MCF 10A (cell line): ENCODE measurements around the gene RPP14. TPM values are rescaled to one million over a fixed set of nuclear protein-coding genes. Genes with fewer than 3 reads are reported as not detected.
A peak's percentile ranks its signal among the peaks of the same experiment; 100 is the strongest.

Source experiments
- BruUV-seq: library from RNA; stranded (reverse); fragments of 400-500 nt; replicated peaks from 2 replicates; lab custom pipeline; 2021; lab: Mats Ljungman, UMichigan
- CTCF ChIA-PET: fragments of 300-600 bp; sonication (Branson Sonifier 250); formaldehyde crosslinking; extraction: SDS; loops from one replicate; lab custom pipeline; 2021; ENCODE audit warnings: antibody characterized with exemption, inconsistent platforms; lab: Yijun Ruan, JAX
- POLR2A ChIA-PET: fragments of 300-600, 350-650 bp; sonication (Branson Sonifier 250); formaldehyde crosslinking; extraction: SDS; loops from one replicate; lab custom pipeline; 2020; ENCODE audit warnings: antibody characterized with exemption, inconsistent platforms; lab: Yijun Ruan, JAX
- DNase-seq: peaks from one replicate; pipeline ENCODE4 v3.0.0-alpha.2; 2018; ENCODE audit not compliant: unreplicated experiment
- H3K27ac Mint-ChIP-seq: one replicate; pipeline ENCODE4 v1.8.0; 2022; ENCODE audit warnings: mild to moderate bottlenecking, low read depth, mixed read lengths; ENCODE audit not compliant: unreplicated experiment
- H3K27me3 Mint-ChIP-seq: one replicate; pipeline ENCODE4 v1.8.0; 2022; ENCODE audit warnings: mixed read lengths; ENCODE audit not compliant: insufficient read depth, unreplicated experiment
- H3K36me3 Mint-ChIP-seq: one replicate; pipeline ENCODE4 v1.8.0; 2022; ENCODE audit warnings: mild to moderate bottlenecking, moderate library complexity, mixed read lengths; ENCODE audit not compliant: insufficient read depth, unreplicated experiment
- H3K4me1 Mint-ChIP-seq: one replicate; pipeline ENCODE4 v1.8.0; 2022; ENCODE audit warnings: mixed read lengths; ENCODE audit not compliant: insufficient read depth, unreplicated experiment
- H3K4me3 Mint-ChIP-seq: one replicate; pipeline ENCODE4 v1.8.0; 2022; ENCODE audit warnings: mild to moderate bottlenecking, moderate library complexity, mixed read lengths; ENCODE audit not compliant: unreplicated experiment
- H3K9me3 Mint-ChIP-seq: one replicate; pipeline ENCODE4 v1.8.0; 2022; ENCODE audit warnings: mixed read lengths; ENCODE audit not compliant: unreplicated experiment
- CTCF ChIP-seq: fragments of 200-600 bp; IDR thresholded peaks from one replicate; pipeline ENCODE4 v1.8.0; 2022; ENCODE audit warnings: antibody characterized with exemption, mild to moderate bottlenecking; ENCODE audit not compliant: unreplicated experiment
- intact Hi-C: fragments of 100-400 bp; cut with micrococcal nuclease; formaldehyde crosslinking; loops from 2 replicates; pipeline ENCODE4 v1.14.1; 2022
- total RNA-seq: library from RNA; stranded (reverse); gene quantifications from 2 replicates; pipeline ENCODE4 v1.2.3, GENCODE V29; 2022

The RPP14 gene
- total RNA-seq, 1 experiment from 2014 or later, result 20.0 TPM

GRCh38 chr3:58359621-58360020 lies 53.6 kb downstream of the RPP14 start:
- no peak for DNase-seq
- Mint-ChIP-seq H3K4me1 (peaks cover 5% of the 10 kb centered on the region), H3K9me3 (no peaks in the 10 kb centered on the region), H3K27me3 (no peaks in the 10 kb centered on the region), H3K27ac (no peak overlapping the region), H3K36me3 (peaks cover 5% of the 10 kb centered on the region), H3K4me3 (no peak overlapping the region)
- intact Hi-C loops, result no loop called here
- ChIA-PET POLR2A (no interaction called here), CTCF (interaction anchor here (0.5 to 1.0 kb wide), 4 partner anchors 26 to 830 kb away, joined by 3 to 4 read pairs (median 4); no protein-coding TSS in a partner anchor)
- BruUV-seq, result no TSS peak
- no peak for TF ChIP-seq CTCF

GRCh38 chr3:58361866-58362265 lies 55.8 kb downstream of the RPP14 start:
- BruUV-seq, result no TSS peak
- intact Hi-C loops, result no loop called here
- Mint-ChIP-seq H3K27ac (no peak overlapping the region), H3K4me3 (no peak overlapping the region), H3K27me3 (no peaks in the 10 kb centered on the region), H3K36me3 (peaks cover 5% of the 10 kb centered on the region), H3K4me1 (no peaks in the 10 kb centered on the region), H3K9me3 (no peaks in the 10 kb centered on the region)
- TF ChIP-seq CTCF, result no peak
- POLR2A ChIA-PET, result no interaction called here
- CTCF ChIA-PET, result no interaction called here
- DNase-seq, result no peak

GRCh38 chr3:58366699-58367098 lies 60.7 kb downstream of the RPP14 start:
- DNase-seq, result no peak
- intact Hi-C loops, result no loop called here
- TSS peak; percentile 4 for BruUV-seq
- H3K36me3 Mint-ChIP-seq, result peaks cover 5% of the 10 kb centered on the region
- no peaks in the 10 kb centered on the region for H3K4me1 Mint-ChIP-seq
- no peaks in the 10 kb centered on the region for H3K9me3 Mint-ChIP-seq
- CTCF ChIA-PET, result interaction anchor here (0.6 to 1.2 kb wide), 2 partner anchors 33 to 165 kb away, joined by 3 to 4 read pairs; no protein-coding TSS in a partner anchor
- POLR2A ChIA-PET, result no interaction called here
- H3K27me3 Mint-ChIP-seq, result no peaks in the 10 kb centered on the region
- no peak overlapping the region for H3K27ac Mint-ChIP-seq
- no peak overlapping the region for H3K4me3 Mint-ChIP-seq
- no peak for TF ChIP-seq CTCF

GRCh38 chr3:58369038-58369437 lies 63.0 kb downstream of the RPP14 start:
- no peaks in the 10 kb centered on the region for H3K4me1 Mint-ChIP-seq
- H3K27ac Mint-ChIP-seq, result no peak overlapping the region
- no peak overlapping the region for H3K4me3 Mint-ChIP-seq
- H3K27me3 Mint-ChIP-seq, result no peaks in the 10 kb centered on the region
- BruUV-seq, result no TSS peak
- no peak for DNase-seq
- TF ChIP-seq CTCF, result no peak
- peaks cover 22% of the 10 kb centered on the region for H3K36me3 Mint-ChIP-seq
- ChIA-PET CTCF (interaction anchor here (0.8 to 1.1 kb wide), 3 partner anchors 10 to 46 kb away, joined by 3 read pairs; no protein-coding TSS in a partner anchor), POLR2A (no interaction called here)
- intact Hi-C loops, result no loop called here
- no peaks in the 10 kb centered on the region for H3K9me3 Mint-ChIP-seq

Other genes starting within 250 kb of the RPP14 start
- not detected in 2 replicates for gene DNASE1L3, start 95.3 kb upstream of the RPP14 start, total RNA-seq
- gene ABHD6, start 68.5 kb upstream of the RPP14 start, total RNA-seq, result 3.4 and 3.9 TPM in 2 replicates
- gene HTD2, start 275 bp downstream of the RPP14 start, total RNA-seq, result 10.1 and 11.5 TPM in 2 replicates
- 55.1 and 62.2 TPM in 2 replicates for gene PXK, start 26.6 kb downstream of the RPP14 start, total RNA-seq
- gene PDHB, start 127.6 kb downstream of the RPP14 start, total RNA-seq, result 52.2 and 62.2 TPM in 2 replicates
- gene KCTD6, start 185.9 kb downstream of the RPP14 start, total RNA-seq, result 9.9 and 10.6 TPM in 2 replicates
- 4.3 and 14.4 TPM in 2 replicates for gene ACOX2, start 230.9 kb downstream of the RPP14 start, total RNA-seq